Right forelimb (tissue), 1 donor: ENCODE results near the gene MITF.
A peak's percentile ranks its signal among the peaks of the same experiment; 100 is the strongest.

Experiments
- DNase-seq: peaks from one replicate; pipeline ENCODE4 v3.0.0-alpha.2; 2018

Gene MITF

GRCh38 chr3:69729147-69729919 lies 9.9 kb upstream of the MITF start:
- DNase-seq: no peak

- DNase-seq: no peak
These were observed 8.2 kb upstream of the MITF start for GRCh38 chr3:69731080-69731479.

GRCh38 chr3:69735893-69736292 lies 3.4 kb upstream of the MITF start:
- DNase-seq: no peak

GRCh38 chr3:69737392-69737791 lies 1.9 kb upstream of the MITF start:
- no peak for DNase-seq

- DNase-seq: no peak
These were observed 949 bp upstream of the MITF start for GRCh38 chr3:69738315-69738714.

- no peak for DNase-seq
These were observed 433 bp upstream of the MITF start for GRCh38 chr3:69738859-69739203.

DNA sequence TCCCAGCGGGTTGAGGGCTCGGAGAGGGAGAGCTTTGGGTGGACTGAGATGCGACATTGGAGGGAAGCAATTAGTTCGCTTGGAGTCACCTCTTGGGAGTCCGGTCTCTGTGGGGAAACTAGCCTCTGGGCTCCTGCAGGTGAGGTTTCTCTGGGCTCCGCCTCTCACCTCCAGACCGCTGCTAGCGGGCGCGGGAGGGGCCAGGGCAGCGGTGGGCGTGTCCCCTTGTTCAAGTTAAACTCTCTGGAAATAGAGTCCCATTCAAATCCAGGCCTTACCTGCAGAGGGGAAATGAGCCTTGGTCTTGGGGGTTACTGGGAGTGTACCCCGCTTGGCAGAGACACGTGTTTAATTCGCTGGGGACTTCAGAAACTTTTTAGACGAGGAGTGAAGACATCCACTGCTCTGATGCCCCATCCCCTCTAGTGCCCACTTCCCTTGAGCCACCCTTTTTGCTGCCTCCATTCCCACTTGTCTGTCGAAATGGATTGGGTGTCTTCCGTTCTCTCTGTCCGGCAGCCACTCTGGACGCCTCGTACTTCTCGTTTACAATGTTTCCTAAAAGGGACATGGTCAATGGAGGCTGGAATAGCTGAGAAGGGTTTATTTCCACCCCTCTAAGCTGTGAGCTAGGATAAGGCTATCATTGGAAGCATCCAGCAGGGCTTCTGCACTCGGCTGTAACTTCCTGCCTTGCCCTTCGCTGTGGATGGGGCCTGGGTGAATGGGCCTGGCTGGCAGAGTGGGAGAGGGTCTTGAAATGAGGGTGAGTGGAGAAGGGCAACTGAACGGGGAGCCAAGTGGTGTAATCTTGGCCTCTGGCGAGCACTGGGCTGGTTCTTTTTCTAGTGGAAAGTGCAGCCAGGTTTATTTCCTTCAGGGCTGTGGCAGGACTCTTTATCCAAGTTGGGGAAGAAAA lies 1.1 kb downstream of the MITF start:
- peak; percentile 50 for DNase-seq

- no peak for DNase-seq
These were observed 1.9 kb downstream of the MITF start for GRCh38 chr3:69741032-69741767.

- DNase-seq: no peak
These were observed 3.1 kb downstream of the MITF start for GRCh38 chr3:69742391-69742790.

- no peak for DNase-seq
These were observed 5.0 kb downstream of the MITF start for GRCh38 chr3:69743975-69744906.

- DNase-seq: no peak
These were observed 6.2 kb downstream of the MITF start for GRCh38 chr3:69745505-69745904.

DNA sequence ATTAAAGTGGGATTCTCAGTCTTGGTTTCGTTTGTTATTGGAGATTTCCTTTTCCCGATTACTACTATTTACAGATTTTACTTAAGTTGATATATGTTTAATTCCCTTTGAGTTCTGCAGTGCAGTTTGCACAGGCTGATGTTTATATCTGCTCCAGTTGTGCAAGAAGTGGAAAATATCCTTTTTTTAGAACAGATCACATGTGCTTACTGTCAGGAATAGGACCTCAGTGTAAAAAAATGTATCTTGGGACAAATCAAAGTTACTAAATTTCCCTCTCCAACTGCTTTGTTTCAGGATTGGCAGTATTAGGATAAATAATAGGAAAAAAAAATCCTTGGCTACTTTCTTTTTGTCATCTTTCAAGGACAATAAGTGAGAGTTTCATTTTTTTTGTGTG lies 6.9 kb downstream of the MITF start:
- DNase-seq: no peak

GRCh38 chr3:69747511-69748258 lies 8.4 kb downstream of the MITF start:
- no peak for DNase-seq

DNA sequence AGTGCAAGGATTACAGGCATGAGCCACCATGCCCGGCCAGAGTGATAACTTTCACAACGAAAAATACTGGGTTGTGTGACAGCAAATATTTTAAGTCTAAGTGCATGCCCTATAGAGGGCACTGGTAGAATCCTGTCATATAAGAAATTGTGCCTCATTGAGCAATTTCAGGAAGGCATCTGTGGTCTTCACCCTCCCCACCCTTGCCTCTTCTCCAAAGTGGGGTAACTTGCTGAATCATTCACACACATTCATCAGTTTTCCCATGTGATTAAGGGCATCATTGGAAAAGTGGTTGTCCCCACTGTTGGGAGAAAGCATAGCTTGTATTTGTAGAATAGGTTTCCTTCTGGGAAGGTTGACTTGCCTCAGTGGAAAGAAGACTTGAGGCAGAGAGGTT lies 9.2 kb downstream of the MITF start:
- DNase-seq: no peak

DNA sequence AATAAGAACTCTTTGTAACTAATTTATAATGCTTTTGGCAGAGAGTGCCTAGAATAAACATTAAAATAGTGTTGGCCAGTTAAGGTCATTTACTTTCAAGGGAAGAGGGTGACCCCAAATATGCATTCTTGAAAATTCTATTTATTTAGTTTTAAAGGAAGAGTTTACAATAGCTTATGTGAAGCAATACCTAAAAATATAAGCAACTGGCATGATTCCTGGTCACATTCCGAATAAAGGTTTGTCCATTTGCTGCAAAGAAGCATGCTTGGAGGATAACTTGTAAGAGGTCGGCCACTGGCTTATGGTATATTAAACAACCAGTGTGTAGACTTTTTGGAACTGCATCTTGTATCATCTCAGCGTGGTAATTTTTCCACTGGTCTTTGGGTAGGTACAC lies 10.2 kb downstream of the MITF start:
- DNase-seq: no peak

DNA sequence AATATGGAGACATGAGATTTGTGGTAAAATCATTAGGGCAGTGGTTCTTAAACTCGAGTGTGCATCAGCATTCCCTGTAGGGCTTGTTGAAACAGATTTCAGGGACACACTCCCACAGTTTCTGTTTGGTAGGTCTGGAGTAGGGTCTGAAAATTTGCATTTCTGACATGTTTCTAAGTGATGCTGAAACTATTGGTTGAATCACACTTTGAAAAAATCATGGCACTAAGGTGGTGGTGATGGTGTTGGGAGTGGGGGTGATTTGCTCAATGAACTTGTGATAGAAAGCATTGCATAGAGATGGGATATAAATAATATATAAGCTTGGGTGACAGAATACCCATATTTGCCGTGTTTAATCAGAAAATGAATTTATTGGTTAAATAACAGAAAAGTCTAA lies 11.3 kb downstream of the MITF start:
- DNase-seq: no peak

DNA sequence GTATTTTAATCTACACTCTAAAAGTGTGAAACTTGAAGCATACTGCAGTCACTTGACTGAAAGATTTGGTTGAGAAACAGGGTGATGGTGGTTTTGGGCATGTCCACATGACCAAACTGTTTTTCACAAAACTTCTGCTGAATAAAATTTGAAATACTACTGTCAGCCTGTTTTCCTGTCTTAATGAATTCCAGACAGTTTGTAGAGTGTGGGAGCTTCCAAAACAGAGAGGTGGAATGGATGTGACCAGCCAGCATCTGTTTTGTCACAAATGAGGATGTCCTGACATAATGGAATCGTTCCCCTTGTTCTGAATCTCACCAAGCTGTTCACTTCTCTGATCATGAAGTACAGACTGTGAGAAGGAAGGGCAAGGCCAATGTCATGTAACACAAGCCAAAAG lies 11.8 kb downstream of the MITF start:
- no peak for DNase-seq

GRCh38 chr3:69752241-69752640 lies 13.0 kb downstream of the MITF start:
- no peak for DNase-seq

DNA sequence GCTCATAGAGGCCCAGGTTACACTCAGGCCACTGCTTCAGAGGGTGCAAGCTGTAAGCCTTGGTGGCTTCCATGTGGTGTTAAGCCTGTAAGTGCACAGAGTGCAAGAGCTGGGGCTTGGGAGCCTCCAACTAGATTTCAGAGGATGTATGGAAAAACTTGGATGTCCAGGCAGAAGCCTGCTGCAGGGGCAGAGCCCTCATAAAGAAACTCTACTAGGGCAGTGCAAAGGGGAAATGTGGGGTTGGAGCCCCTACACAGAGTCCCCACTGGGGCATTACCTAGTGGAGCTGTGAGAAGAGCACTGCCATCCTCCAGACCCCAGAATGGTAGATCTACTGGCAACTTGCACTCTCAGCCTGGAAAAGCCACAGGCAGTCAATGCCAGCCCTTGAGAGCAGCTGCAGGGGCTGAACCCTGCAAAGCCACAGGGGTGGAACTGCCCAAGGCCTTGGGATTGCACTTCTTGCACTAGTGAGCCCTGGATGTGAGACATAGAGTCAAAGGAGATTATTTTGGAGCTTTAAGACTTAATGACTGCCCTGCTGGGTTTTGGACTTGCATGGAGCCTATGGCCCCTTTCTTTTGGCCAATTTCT lies 14.0 kb downstream of the MITF start:
- no peak for DNase-seq

- DNase-seq: no peak
These were observed 16.5 kb downstream of the MITF start for GRCh38 chr3:69755795-69756194.
